Suprapubic skin (tissue), 4 donors: ENCODE data around the gene TRIM2.

ENCODE experiments used
- EP300 ChIP-seq: sonication (generic); formaldehyde crosslinking; IDR thresholded peaks from one replicate; pipeline ENCODE4 v1.6.1; 2017; ENCODE audit warnings: antibody characterized with exemption
- POLR2A ChIP-seq, 2 donors: fragments of 450-650 bp; IDR thresholded peaks; one replicate each; pipeline ENCODE4 v1.6.1; 2017; ENCODE audit warnings: antibody characterized with exemption in 2 of 2, mild to moderate bottlenecking in 2 of 2, moderate library complexity in 2 of 2
- POLR2AphosphoS5 ChIP-seq, 3 donors: sonication (generic); formaldehyde crosslinking; IDR thresholded peaks; one replicate each; pipeline ENCODE4 v1.6.1; 2017; ENCODE audit warnings: antibody characterized with exemption in 3 of 3
- TF ChIP-seq, protein P1 (sequence below), 2 donors: fragments of 200-600 bp in 1 of 2; fragments of 450-650 bp in 1 of 2; sonication (generic) in 1 of 2; IDR thresholded peaks; one replicate each; pipeline ENCODE4 v1.5.1; 2016 to 2019; ENCODE audit warnings: antibody characterized with exemption in 2 of 2, mild to moderate bottlenecking in 1 of 2, moderate library complexity in 1 of 2

DNA sequence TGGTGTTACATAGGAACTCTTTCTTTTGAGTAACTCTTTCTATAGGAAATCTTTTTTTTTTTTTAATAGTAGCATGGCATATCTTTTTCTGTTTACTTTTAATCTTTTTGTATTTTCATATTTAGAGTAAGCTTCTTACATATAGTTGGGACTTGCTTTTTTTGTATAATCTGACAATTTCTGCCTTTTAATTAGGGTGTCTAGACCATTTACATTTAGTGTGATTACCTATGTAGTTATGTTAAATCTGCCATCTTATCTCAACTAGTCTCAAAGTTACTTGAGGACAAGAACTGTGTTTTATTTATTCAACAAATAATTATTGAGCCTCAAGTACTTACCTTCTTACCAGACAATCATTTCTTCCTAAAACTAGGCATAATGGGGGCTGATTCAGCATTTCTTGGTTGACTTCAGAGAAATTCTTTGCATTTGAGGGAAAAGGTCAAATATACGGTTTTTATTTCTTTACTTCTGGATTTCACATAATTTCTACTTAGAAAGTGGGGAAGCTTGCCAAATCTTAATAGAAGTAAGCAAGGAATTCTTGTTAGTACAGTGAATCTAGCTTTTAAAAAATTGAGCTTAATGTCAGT, 168.8 kb downstream of the TRIM2 start:
- TF ChIP-seq, protein P1, sequence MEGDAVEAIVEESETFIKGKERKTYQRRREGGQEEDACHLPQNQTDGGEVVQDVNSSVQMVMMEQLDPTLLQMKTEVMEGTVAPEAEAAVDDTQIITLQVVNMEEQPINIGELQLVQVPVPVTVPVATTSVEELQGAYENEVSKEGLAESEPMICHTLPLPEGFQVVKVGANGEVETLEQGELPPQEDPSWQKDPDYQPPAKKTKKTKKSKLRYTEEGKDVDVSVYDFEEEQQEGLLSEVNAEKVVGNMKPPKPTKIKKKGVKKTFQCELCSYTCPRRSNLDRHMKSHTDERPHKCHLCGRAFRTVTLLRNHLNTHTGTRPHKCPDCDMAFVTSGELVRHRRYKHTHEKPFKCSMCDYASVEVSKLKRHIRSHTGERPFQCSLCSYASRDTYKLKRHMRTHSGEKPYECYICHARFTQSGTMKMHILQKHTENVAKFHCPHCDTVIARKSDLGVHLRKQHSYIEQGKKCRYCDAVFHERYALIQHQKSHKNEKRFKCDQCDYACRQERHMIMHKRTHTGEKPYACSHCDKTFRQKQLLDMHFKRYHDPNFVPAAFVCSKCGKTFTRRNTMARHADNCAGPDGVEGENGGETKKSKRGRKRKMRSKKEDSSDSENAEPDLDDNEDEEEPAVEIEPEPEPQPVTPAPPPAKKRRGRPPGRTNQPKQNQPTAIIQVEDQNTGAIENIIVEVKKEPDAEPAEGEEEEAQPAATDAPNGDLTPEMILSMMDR (IDR thresholded peaks at IDR 0.05): no peak
- TF ChIP-seq EP300: no peak
- no peak for TF ChIP-seq POLR2A (IDR thresholded peaks at IDR 0.05)
- no peak for TF ChIP-seq POLR2AphosphoS5 (IDR thresholded peaks at IDR 0.05)
